AG20443 (cell line): ENCODE data around the gene CTF1.
"Not testable (repeated sequence)": the region's sequence is repeated elsewhere in the genome, so short reads cannot be mapped to it uniquely, and the experiment has no call there.

ENCODE experiments used
- DNase-seq: peaks from one replicate; pipeline ENCODE4 v3.0.0; 2012; ENCODE audit warnings: low spot score, mixed read lengths

Gene CTF1

GRCh38 chr16:30888856-30889499, 7.4 kb upstream of the CTF1 start:
- DNase-seq: no peak

- no peak for DNase-seq
These were observed 6.7 kb upstream of the CTF1 start for GRCh38 chr16:30889721-30890120.

GRCh38 chr16:30891043-30891823, 5.2 kb upstream of the CTF1 start:
- DNase-seq: not testable (repeated sequence)

- no peak for DNase-seq
These were observed 3.6 kb upstream of the CTF1 start for GRCh38 chr16:30892670-30893416.

GRCh38 chr16:30893417-30893743, 3.0 kb upstream of the CTF1 start:
- DNase-seq: no peak

- DNase-seq: peak; percentile 94
These were observed 2.5 kb upstream of the CTF1 start, which contains the start of gene BCL7C for GRCh38 chr16:30893744-30894539. Gene BCL7C (minus strand): TSS chr16:30894077. CDS start chr16:30893944, 133 bp downstream.

GRCh38 chr16:30894540-30895368, 1.7 kb upstream of the CTF1 start:
- no peak for DNase-seq

GRCh38 chr16:30895627-30896260, 670 bp upstream of the CTF1 start:
- no peak for DNase-seq

- peak; percentile 93 for DNase-seq
These were observed 697 bp downstream of the CTF1 start for GRCh38 chr16:30896889-30897733.

GRCh38 chr16:30899794-30900193, 3.4 kb downstream of the CTF1 start:
- DNase-seq: no peak

GRCh38 chr16:30900588-30900987, 4.2 kb downstream of the CTF1 start:
- DNase-seq: no peak

- no peak for DNase-seq
These were observed 5.0 kb downstream of the CTF1 start for GRCh38 chr16:30901201-30902028.

GRCh38 chr16:30902029-30902972, 5.9 kb downstream of the CTF1 start:
- peak; percentile 95 for DNase-seq

GRCh38 chr16:30903002-30903401, 6.6 kb downstream of the CTF1 start:
- DNase-seq: no peak

- no peak for DNase-seq
These were observed 7.2 kb downstream of the CTF1 start for GRCh38 chr16:30903596-30903995.

- no peak for DNase-seq
These were observed 7.8 kb downstream of the CTF1 start for GRCh38 chr16:30904114-30904780.

GRCh38 chr16:30907064-30907463, 10.7 kb downstream of the CTF1 start:
- DNase-seq: no peak
